SH-SY5Y (cell line): ENCODE results near the gene GAB2.

Experiments used
- GATA2 ChIP-seq: IDR thresholded peaks from 2 replicates; pipeline ENCODE4 v1.6.1; 2011; ENCODE audit warnings: mild to moderate bottlenecking, low read depth, low read length
- GATA3 ChIP-seq: IDR thresholded peaks from 2 replicates; pipeline ENCODE4 v1.6.1; 2011; ENCODE audit warnings: low read depth, mild to moderate bottlenecking, low read length, moderate library complexity

DNA sequence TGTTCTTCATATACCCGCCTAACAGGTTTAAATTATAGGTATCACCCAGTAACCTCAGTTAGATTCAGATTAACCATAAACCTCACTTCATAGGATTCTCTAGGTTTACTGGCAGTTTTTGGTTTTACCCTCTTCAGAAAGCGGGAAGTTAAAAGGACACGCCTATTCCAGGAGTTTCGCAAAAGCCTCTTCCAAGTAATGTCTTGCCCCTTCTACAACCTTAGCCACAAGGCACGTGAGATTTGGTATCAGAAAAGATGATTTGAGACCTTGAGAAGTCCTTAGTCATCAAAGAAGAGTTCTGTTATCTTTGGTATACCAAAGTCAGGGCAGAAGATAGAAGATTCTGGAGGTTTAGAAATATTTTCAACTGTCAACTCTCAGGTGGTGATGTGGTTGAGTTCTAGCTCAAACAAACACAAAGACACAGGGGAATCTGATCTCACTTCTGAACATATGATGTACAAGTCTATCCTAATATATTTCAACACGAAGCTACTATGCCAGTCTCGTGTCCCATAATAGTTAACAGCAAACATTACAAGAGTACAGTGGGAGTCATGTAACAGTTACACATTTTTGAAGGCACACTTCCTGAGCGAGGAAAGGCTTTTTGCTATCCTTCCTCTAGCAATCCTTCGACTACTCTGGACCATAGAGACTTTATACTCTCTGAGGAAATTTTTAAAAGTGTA, 125.4 kb downstream of the GAB2 start:
- no peak for TF ChIP-seq GATA2
- TF ChIP-seq GATA3, result no peak
